ENCODE measurements around the gene AUTS2.
"Not testable (repeated sequence)": the region's sequence is repeated elsewhere in the genome, so short reads cannot be mapped to it uniquely, and the experiment has no call there.

AUTS2 gene

DNA sequence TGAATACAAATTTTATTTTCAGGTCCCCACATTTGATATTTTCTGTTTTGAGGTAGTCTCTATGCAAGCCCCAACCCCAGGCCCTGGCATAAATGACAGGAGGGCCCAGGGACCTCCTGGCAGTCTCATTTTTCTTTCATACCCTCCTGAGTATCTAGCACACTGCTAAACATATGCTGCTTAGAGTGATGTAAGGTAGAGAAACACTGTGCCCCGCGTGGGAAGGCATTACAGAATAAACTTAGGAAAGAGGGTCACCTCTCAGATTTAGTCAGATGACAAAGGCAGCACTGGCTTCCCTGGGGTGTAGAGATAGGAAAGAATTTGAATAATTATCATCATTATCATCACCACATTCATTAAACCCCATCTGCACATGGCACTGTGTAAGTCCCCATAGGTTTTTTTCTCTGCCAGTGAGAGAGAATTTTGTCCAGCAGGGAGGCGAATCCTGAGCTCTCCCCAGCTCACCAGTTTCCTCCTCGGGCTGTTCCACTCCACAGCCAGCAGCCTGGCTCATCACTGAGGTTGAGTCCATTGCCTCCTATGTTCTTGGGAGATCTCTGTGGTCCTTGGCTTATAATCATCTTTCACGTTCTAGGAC lies 1026.3 kb downstream of the AUTS2 start:
- no peak for DNase-seq

DNA sequence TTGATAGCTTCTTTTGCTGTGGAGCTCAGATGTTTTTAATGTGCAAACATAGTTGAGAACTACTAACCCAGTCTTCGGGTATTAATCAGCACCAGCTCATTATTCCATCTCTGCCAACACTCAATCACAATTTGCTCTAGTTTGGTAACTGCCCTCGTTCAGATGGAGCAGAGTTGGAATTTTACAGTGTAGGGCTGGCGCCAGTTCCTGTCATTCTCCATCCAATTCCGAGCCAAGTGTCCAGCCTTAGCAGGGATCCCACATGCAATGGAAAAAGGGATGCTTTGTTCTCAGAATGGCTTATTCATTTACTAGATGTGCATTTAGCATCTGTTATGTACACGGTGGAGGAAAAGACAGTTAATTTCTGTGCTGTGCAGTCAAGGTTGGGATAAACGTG lies 1029.2 kb downstream of the AUTS2 start:
- peak; percentile 20 to 52 for DNase-seq

DNA sequence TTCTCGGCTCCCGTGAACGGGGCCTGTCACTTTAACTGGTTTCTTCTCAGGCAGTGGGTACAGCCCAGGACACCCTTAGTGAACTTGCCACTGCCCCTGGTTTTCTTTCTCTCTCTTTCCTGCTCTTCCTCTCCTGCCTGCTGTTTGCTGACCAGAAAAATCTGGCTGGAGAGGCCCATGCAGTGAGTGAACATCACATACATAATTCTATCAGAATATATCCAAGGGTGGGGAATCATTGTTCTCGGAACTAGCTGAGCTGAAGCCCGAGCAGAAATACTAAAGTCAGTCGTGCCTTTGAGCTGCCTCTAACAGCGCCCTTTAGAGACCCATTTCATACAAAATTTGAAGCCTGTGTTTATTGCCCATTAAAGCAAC lies 1032.2 kb downstream of the AUTS2 start:
- peak in 1 of 2 experiments; percentile 6 for DNase-seq

DNA sequence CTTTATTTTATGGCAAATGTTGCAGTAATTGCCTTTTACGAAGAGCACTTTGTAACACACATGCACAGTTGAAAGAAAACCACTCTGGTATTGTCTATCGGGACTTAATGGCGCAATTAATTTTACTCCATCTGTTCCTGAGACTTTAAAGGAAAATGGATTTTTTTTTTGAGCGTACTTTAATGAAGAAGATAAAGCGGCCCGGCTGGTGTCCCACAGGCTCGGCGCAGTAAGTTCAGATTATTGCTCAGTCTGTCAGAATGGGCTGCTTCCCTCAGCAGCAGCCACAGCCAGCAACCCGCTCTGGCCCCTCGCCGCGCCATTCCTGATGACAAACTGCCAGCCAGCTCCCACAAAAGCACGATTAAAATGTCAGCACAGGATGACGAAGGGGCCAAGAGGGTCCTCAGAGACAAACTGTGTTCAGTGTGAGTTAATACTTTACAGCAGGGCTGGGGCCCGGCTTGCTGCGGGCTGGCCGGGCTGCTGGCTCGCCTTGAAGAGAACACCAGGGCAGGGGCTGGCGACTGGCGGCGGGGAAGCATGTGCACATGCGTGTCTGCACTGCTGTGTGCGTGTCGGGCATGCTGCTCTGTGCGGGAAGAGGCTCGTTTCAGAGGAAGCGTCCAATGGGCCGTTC lies 1032.7 kb downstream of the AUTS2 start:
- peak; percentile 58 to 80 for DNase-seq

DNA sequence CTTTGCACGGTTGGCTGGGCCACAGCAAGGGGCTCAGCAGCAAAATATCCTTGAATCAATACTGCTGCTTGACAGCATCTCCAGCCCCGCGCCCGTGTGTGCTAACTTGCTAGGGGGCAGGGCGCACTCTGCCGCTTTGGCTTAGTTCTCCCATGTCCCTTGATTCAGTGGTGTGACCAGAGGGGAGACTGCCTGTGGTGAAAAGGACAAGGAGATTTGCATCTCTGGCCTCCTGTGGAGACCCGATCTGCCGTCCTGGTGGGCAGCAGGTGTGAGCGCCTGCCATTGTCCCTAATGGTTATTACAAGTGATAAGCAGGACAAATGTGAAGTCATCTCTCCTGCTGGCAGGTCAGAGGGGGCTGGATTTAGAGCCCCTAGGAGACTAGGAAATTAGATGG lies 1033.4 kb downstream of the AUTS2 start:
- DNase-seq, result no peak

DNA sequence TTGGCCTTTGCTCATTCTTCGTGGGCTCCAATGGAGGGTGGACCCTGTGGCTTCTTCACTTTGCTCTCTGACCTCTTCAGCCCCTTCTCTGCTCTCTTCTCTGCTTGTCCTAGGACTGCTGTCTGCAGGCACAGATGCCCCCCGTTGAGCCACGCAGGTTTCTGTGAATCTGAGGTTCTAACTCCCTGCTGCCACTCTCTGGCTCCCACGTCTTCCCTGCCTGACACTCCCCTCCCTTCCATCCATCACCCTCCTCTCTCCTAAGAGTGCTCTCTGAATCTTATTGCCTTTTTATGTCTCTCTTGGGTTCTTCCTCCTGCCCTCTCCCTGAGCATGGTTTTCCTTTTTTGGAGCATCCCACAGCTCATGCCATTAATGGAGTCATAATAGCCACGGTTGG lies 1034.1 kb downstream of the AUTS2 start:
- no peak for DNase-seq

DNA sequence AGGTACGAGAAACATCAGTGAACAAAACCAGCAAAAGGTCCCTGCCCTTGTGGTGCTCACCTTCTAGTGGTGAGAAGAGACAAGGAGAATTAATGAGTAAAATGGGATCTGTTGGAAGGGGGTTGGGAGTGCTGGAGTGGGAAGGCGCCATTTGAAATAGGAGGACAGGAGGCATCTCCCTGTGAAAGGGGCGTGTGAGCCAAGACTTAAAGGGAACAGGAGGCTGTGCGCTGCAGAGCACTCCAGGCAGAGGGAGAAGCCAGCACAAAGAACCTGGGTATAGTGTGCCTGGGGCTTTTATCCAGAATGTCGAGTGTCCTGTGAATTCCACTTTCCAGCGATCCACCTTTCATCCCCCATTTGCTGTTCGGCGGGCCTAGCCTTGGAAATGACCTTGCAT lies 1035.8 kb downstream of the AUTS2 start:
- DNase-seq, result peak; percentile 42 to 68

DNA sequence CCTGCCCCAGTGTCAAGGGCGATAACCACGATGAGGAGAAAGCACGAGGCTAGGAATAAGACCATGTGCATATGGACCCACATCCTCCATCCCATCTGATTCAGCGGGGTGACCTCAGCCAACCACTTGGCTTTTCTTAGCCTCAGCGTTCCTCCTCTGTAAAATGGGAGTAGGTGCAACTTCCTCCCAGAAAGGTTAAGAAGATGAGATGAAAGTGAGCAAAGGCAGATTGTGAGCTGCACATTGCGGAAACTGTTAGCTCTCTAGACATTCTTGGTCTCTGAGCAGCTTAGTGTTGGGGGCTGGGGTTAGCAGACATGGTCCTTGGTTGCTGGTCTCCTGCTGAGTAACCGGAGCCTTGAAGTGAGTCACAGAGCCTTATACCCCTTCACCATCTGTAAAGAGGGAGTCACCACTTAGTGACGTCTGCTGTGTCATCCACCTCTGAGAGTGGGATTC lies 1036.4 kb downstream of the AUTS2 start:
- no peak for DNase-seq

DNA sequence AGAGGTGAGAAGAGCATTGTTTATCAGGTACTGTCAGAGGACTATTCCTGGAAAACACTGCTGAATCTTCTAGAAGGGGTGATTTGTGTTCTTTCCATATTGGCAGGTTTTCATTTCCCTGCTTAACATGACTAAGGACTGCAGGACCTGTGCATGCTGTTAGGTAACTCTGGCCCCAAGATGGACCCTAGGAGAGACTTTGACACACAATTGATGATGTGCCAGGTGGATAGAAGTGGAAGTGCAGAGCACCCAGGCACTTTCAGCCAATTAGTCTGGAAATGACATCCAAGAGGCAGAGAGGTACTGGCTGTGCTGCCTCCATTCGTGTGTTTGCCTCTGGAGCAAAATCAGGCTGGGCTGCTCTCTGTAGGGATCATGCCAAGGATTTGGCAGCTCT lies 1037.4 kb downstream of the AUTS2 start:
- peak in 1 of 2 experiments; percentile 48 for DNase-seq

DNA sequence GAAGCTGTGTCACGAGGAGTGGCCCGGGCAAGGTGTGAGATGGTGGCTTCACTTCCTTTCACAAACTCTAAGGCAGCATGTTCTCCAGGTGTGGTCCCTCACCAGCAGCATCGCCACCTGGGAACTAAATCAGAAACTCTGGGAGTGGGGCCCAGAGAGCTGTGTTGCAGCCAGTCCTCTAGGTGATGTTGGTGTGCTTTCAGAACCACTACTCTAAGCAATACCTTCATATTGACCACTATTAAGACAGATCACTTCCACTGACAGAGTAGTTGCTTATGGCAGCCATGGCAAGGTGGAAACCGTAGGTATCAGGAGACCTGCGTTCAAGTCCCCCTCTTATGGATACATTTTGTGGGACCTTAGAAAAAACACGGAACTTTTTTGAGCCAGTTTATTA lies 1037.9 kb downstream of the AUTS2 start:
- no peak for DNase-seq

DNA sequence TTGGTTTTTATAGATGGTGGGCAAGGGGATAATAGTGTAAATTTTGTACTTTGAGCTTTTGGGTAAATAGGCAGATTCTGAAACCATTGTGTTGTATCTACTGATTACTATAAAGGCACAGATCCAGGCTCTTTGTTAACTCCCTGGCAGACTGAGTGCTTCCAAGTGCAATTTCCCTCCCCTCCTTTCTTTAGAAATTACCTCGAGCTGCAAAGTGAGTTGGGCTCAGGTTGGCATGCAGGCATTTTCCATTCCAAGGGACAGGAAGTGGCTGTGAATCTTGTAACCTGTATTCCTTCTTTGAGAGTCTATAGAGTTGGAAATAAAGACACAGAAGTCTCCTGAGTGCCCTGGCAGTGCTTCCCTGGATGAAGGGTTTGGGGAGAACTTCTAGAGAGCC lies 1039.5 kb downstream of the AUTS2 start:
- DNase-seq, result no peak

DNA sequence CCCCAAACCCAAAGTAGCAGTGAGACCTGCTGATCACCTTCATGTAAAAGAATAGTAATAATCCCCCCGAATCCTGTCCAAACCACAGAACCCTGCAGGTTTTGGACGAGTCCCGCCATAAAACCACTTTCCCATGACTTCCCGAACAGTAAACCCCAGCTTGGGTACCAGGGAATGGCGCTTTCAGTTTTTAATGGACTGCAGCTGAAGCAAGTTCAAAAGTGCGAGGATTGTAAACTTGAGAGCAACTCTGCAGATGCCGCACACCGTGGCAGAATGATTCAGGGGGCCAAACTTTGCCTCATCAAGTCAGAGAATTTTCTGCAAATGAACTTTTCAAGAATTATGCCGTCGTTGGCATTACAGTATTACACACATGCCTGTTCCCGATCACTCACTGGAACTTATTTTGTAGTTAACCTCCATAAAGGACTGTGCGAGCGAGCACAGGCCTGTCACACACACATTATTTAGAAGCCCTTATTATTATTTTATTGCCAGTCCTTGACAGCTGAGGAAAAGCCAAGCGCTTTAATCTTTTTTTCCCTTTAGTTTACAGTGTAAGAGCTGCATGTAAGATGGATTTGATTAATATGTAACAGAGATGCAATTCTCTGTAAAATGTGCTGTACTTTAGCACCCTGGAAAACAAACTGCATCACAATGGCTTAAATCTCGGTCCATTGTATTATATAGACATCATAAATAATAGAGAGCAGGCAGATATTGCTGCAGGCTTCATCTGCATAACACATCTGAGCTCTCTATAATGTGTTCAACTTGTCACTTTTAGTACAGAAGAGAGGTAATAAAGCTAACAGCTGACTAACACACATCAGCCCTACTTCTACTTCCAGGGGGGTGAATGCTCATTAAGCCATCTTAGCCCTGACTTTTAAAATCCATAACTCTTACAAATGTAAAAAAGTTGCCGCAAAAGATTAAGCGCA lies 1040.2 kb downstream of the AUTS2 start:
- no peak for DNase-seq

DNA sequence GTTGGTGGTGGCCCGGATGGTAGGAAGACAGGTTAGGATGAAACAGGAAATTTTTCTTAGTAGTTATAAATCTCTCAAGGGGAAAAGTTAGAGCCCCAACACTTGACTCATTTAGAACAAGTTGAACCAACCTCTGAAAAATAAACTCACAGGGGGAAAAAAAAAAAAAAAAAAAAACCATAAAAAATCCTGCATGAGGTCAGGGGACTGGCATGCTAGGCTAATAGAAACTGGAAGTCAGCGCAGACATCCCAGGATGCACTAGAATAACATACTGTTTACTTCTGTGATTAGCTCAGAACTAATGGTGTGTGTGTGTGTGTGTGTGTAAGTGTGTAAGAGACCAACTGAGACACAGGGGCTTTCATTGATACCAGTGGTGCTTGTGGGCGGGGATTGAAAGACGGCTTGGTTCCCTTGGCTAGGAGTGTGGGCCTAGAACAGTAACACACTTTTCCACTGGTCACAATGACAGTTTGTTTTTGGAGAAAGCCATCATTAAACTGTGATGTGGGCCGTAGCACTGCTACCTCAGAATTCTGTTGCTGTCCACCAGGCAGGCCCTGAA lies 1042.1 kb downstream of the AUTS2 start:
- no peak for DNase-seq

DNA sequence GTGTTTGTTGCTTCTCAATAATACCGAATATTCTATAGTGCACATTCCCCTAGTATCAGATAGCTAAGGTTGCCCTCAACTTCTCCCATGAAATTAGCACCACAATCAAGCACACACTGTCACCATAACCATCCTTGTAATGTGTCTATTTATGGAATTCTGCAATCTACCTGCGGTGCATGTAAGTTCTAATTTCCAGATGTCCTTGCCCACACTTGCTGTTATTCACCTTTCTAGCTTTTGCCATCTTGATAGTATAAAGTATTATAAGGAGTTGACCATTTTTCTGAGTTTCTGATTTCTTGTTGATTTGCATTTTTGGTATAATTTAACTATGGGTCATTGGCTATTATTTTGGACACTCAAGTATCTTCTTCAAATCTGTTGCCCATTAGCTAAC lies 1043.6 kb downstream of the AUTS2 start:
- no peak for DNase-seq

DNA sequence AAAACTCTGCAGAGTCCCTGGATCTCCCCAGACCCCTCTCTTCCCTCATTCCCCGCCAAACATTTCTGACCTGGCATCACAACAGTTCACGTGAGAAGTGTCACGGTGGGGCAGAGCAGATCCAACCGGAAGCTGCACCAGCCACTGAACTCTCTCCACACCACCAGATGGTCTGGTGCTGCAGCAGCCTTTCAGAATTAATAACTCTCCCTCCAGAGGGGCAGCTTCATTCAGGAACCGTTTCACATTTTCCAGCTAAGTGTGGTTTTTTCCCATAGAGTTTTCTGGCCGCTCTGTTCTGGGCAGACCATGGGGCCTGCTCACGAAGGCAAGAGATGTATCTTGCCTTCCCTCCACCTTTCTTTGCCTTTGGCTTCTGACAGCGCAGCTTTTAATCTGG lies 1047.0 kb downstream of the AUTS2 start:
- DNase-seq, result no peak

DNA sequence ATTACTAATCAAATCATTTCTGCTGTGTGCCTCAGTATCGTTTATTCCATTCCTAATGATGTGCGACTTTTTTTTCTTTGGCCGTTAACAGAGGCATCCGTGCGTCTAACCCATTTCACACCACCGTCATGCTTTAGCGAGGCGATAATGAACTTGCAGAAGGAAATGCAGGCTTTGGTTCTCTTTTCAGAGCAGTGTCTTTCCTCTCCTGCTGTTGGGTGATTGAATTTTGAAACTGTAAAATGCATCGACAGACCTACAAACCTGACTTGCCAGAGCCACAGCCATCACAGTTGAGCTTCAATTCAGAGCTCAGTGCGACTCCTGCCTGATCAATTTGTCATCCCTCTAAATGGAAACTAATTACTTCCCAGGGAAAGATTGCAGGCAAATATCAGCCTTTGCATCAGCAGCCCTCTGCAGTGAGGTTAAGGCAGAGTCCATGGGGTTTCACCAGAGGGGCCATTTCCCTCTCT lies 1047.6 kb downstream of the AUTS2 start:
- DNase-seq, result peak; percentile 21 to 23

DNA sequence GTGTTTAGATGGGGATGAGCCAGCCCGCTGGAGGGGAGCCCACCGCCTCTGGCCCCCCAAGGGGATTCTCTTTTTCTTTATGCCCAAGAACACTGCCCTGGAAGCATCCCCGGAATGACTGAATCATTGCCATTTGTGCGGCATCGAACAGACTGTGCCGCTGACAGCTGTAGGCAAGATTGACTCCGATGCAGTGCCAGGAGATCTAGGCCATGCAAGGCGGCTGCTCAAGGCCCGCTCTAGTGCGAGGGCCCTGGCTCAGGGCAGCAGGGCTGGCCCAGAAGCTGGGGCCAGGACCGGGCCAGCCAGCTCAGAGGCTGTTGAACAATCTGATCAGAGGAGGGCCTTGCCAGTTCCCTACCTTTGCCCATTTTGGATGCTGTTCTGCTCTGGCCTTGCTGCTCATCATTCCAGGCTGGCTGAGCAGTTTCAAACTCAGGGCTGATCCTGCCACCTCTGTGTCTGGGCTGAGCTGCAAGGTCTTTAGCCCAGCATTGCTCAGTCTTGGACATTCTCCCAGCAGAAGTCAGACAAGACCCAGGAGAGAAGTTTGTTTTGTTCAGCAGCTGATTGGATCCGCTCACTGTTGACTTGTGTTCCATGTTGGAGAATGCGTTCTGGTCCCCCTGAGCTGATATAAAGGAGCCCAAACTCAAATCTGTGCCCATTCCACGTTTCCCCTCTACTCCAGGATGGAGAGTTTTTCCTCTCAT lies 1048.4 kb downstream of the AUTS2 start:
- DNase-seq, result peak; percentile 59 to 91

DNA sequence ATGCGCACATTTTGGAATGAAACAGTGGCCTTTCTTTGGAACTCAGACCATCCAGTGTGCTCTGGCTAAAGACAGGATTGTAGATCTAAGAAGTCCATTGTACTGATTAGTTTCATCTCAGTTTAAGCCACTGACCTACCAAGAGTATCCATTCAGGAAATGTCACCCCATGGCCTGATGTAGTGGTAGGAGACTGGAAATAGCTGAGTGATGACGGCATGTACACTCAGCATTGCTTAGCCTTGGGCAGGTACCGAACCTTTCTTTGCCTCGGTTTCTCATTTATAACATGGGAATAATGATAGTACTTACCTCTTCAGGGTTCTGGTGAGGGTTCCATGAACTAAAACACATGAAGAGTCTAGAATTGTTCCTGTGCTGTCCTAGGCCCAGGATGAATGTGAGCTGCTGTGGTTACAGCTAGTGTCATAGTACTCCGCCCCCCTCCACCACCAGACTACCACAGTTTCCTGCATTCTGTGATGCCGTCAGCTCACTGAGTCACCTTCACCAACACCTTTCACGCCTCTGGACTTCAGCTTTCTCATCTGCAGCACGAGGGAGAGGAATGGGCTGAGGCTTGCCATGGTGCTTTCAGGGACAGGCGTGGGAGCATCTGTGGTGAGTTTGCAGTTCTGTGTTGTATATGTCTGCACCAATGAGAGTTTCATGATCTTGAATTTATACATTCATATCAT lies 1049.7 kb downstream of the AUTS2 start:
- no peak for DNase-seq

DNA sequence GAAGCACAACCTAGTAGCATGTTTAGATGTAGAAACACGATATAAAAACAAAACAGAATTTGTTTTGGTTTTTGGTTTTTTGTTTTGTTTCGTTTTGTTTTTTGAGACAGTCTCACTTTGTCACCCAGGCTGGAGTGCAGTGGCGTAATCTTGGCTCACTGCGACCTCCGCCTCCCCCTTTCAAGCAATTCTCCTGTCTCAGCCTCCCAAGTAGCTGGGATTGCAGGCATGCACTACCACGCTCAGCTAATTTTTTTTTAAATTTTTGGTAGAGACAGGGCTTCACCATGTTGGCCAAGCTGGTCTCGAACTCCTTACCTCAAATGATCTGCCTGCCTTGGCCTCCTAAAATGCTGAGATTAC lies 1050.2 kb downstream of the AUTS2 start:
- not testable (repeated sequence) for DNase-seq

DNA sequence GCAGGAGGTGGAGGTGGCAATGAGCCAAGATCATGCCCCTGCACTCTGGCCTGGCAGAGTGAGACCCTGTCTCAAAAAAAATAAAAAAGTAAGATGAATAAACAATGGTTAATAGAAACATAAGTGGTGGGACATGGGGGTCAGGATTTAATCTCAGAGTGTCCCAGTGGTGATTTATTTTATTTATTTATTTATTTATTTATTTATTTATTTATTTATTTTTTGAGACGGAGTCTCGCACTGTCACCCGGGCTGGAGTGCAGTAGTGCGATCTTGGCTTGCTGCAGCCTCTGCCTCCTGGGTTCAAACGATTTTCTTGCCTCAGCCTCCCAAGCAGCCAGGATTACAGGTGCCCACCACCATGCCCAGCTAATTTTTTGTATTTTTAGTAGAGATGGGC lies 1051.0 kb downstream of the AUTS2 start:
- no peak for DNase-seq

DNA sequence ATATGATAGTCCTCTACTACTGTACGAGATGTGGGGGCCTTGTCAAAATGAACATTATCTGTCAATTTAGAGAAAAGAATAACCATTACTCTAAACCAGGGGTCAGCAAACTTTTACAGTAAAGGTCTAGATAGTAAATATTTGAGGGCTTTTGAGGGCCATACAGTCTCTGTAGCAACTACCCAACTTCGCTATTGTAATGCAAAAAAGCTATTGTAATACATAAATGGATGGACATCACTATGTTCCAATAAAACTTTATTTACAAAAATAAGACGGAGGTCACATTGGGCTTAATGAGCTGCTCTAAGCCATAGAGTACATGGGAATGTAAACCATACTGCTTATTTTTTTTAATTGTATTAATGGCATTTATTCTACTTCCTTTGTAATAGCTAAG lies 1055.9 kb downstream of the AUTS2 start:
- no peak for DNase-seq

DNA sequence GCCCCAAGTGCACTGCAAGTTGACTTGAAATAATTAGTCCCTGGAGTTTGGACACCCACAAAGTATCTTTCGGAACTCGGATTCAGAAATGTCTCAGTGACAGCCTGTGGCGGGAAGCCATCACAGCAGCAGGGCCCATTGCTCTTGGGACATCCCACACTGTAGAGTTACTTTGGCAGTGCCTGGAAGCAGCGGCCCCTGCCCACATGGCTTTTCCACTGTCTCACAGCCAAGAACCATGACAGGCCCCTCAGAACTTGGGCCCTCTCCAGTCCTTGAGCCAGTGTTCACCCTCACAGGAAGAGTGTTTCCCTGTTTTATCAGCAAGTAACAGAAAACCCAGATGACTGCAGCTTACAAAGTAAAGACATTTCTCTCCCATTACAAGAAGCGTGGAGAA lies 1056.7 kb downstream of the AUTS2 start:
- DNase-seq, result peak in 1 of 2 experiments; percentile 49
